IMR-90 (cell line): Measurements from ENCODE around the gene MAN2A1. TPM values are rescaled to one million over a fixed set of nuclear protein-coding genes. Genes with fewer than 3 reads are reported as not detected.

Experiments used
- ATAC-seq: fragments of 200-7000 bp; cut with Tn5 transposase; 2 replicates; pipeline ENCODE4 v1.9.1; 2020; ENCODE audit warnings: low read depth, mild to moderate bottlenecking, moderate library complexity
- BruUV-seq: library from RNA; stranded (reverse); fragments of 400-500 nt; replicated peaks from 2 replicates; lab custom pipeline; 2021; lab: Mats Ljungman, UMichigan
- CTCF ChIA-PET: fragments of 300-600 bp; formaldehyde crosslinking; extraction: SDS; loops from one replicate; lab custom pipeline; 2021; ENCODE audit warnings: antibody characterized with exemption; lab: Yijun Ruan, JAX
- POLR2A ChIA-PET: fragments of 300-600 bp; sonication (Branson Sonifier 250); formaldehyde crosslinking; loops from one replicate; lab custom pipeline; 2022; ENCODE audit warnings: antibody characterized with exemption; ENCODE audit not compliant: unreplicated experiment; lab: Charles Lee
- DNase-seq: peaks from one replicate; pipeline ENCODE4 v3.0.0; 2013
- H2AFZ ChIP-seq: replicated peaks from 2 replicates; pipeline ENCODE3; 2013; ENCODE audit warnings: low read length, mild to moderate bottlenecking; ENCODE audit not compliant: poor library complexity
- H2AK5ac ChIP-seq: 2 replicates; pipeline ENCODE4 v1.6.1; 2013; ENCODE audit warnings: low read depth, low read length, inconsistent platforms
- H2AK9ac ChIP-seq: replicated peaks from 2 replicates; pipeline ENCODE3; 2013; ENCODE audit warnings: mild to moderate bottlenecking, low read depth, low read length, moderate library complexity; ENCODE audit not compliant: poor library complexity
- H2BK120ac ChIP-seq: 2 replicates; pipeline ENCODE4 v1.6.1; 2013; ENCODE audit warnings: low read depth, low read length, inconsistent platforms
- H2BK15ac ChIP-seq: 3 replicates; pipeline ENCODE4 v1.6.1; 2013; ENCODE audit warnings: low read depth, low read length, inconsistent platforms
- H2BK20ac ChIP-seq: 2 replicates; pipeline ENCODE4 v1.6.1; 2013; ENCODE audit warnings: low read depth, mild to moderate bottlenecking, inconsistent platforms, low read length, moderate library complexity
- H2BK5ac ChIP-seq: 2 replicates; pipeline ENCODE4 v1.6.1; 2013; ENCODE audit warnings: mild to moderate bottlenecking, low read depth, low read length, inconsistent platforms; ENCODE audit not compliant: poor library complexity, severe bottlenecking
- H3K14ac ChIP-seq: replicated peaks from 2 replicates; pipeline ENCODE4 v1.6.1; 2013; ENCODE audit warnings: low read depth, low read length, inconsistent platforms
- H3K18ac ChIP-seq: 2 replicates; pipeline ENCODE4 v1.6.1; 2013; ENCODE audit warnings: low read depth, low read length, control low read depth
- H3K23ac ChIP-seq: 2 replicates; pipeline ENCODE4 v1.6.1; 2013; ENCODE audit warnings: low read depth, low read length, inconsistent platforms
- H3K27ac ChIP-seq: 2 replicates; pipeline ENCODE4 v1.5.1; 2013; ENCODE audit warnings: mild to moderate bottlenecking, control low read depth, low read length; ENCODE audit not compliant: insufficient read depth
- H3K27me3 ChIP-seq: 2 replicates; pipeline ENCODE4 v1.6.1; 2013; ENCODE audit warnings: low read length; ENCODE audit not compliant: control insufficient read depth, insufficient read depth
- H3K36me3 ChIP-seq: 2 replicates; pipeline ENCODE4 v1.6.1; 2013; ENCODE audit warnings: low read length, mixed read lengths; ENCODE audit not compliant: control insufficient read depth, insufficient read depth
- H3K4ac ChIP-seq: 2 replicates; pipeline ENCODE4 v1.6.1; 2013; ENCODE audit warnings: low read depth, low read length, inconsistent platforms
- H3K4me1 ChIP-seq: 2 replicates; pipeline ENCODE4 v1.6.1; 2013; ENCODE audit warnings: low read length, mixed read lengths; ENCODE audit not compliant: control insufficient read depth, insufficient read depth
- H3K4me2 ChIP-seq: 2 replicates; pipeline ENCODE4 v1.6.1; 2013; ENCODE audit warnings: low read depth, mild to moderate bottlenecking, control low read depth, low read length, moderate library complexity
- H3K4me3 ChIP-seq: 2 replicates; pipeline ENCODE4 v1.5.1; 2013; ENCODE audit warnings: low read depth, mild to moderate bottlenecking, control low read depth, low read length, moderate library complexity; ENCODE audit not compliant: insufficient read depth
- H3K56ac ChIP-seq: 2 replicates; pipeline ENCODE4 v1.6.1; 2013; ENCODE audit warnings: low read length, inconsistent platforms; ENCODE audit not compliant: insufficient read depth; ENCODE audit errors: extremely low read depth
- H3K79me1 ChIP-seq, 2 experiments: 2 replicates each; pipeline ENCODE4 v1.6.1; 2013; ENCODE audit warnings: low read length in 2 of 2, inconsistent platforms in 1 of 2, low read depth in 1 of 2
- H3K9ac ChIP-seq: 2 replicates; pipeline ENCODE4 v1.6.1; 2013; ENCODE audit warnings: low read depth, low read length, control low read depth
- H3K9me1 ChIP-seq: 2 replicates; pipeline ENCODE4 v1.6.1; 2013; ENCODE audit warnings: low read length, inconsistent platforms; ENCODE audit not compliant: insufficient read depth
- H3K9me3 ChIP-seq: 2 replicates; pipeline ENCODE4 v1.6.1; 2013; ENCODE audit warnings: low read length; ENCODE audit not compliant: control insufficient read depth, insufficient read depth
- H4K20me1 ChIP-seq: 2 replicates; pipeline ENCODE4 v1.6.1; 2013; ENCODE audit warnings: low read length, inconsistent platforms; ENCODE audit not compliant: insufficient read depth
- H4K5ac ChIP-seq: 2 replicates; pipeline ENCODE4 v1.6.1; 2013; ENCODE audit warnings: mild to moderate bottlenecking, low read depth, low read length, control low read depth
- H4K8ac ChIP-seq, 2 experiments: 2 replicates each; pipeline ENCODE4 v1.6.1; 2013; ENCODE audit warnings: low read depth in 2 of 2, low read length in 2 of 2, control low read depth in 1 of 2, inconsistent platforms in 1 of 2
- H4K91ac ChIP-seq: 2 replicates; pipeline ENCODE4 v1.6.1; 2013; ENCODE audit warnings: low read depth, low read length, inconsistent platforms; ENCODE audit not compliant: insufficient read depth
- RAD21 ChIP-seq: IDR thresholded peaks from 2 replicates; pipeline ENCODE4 v1.6.1; 2012; ENCODE audit warnings: low read length, improper control_type of control experiment
- SMC3 ChIP-seq: fragments of 150-350 bp; IDR thresholded peaks from 2 replicates; pipeline ENCODE4 v1.6.1; 2016; ENCODE audit warnings: low read depth, mild to moderate bottlenecking, antibody characterized with exemption, low read length, moderate library complexity
- WGBS, 2 experiments: methylation state at CpG; one replicate each; pipeline versions ENCODE4 v1.1.5 to v1.1.7; 2013; ENCODE audit warnings: missing lambda C conversion rate in 2 of 2; ENCODE audit not compliant: insufficient read length in 1 of 2; ENCODE audit errors: extremely low coverage in 2 of 2; 5-methylcytosine and 5-hydroxymethylcytosine counted together
- dilution Hi-C: fragments of 300-500 bp; cut with HindIII; formaldehyde crosslinking; loops from one replicate; pipeline ENCODE4 v1.14.3; 2018; ENCODE audit warnings: low sequenced_read_pairs; ENCODE audit not compliant: unreplicated experiment
- in situ Hi-C: fragments of 300-500 bp; cut with MboI; formaldehyde crosslinking; loops from 3 replicates; pipeline ENCODE4 v1.14.3; 2019; ENCODE audit warnings: low sequenced_read_pairs, inconsistent platforms, mixed read lengths
- intact Hi-C: fragments of 100-400 bp; cut with micrococcal nuclease; formaldehyde crosslinking; loops from 2 replicates; pipeline ENCODE4 v1.10.0; 2022
- polyA plus RNA-seq, 3 experiments: library from polyadenylated mRNA; depleted of rRNA; stranded (reverse); fragments of >200 nt; gene quantifications; 2 replicates each; pipeline ENCODE4 v1.2.3, GENCODE V29; 2012; ENCODE audit warnings: low replicate concordance in 1 of 3
- total RNA-seq: library from RNA; depleted of rRNA; stranded (reverse); fragments of >200 nt; gene quantifications from 2 replicates; pipeline ENCODE4 v1.2.3, GENCODE V29; 2012
- TF ChIP-seq, protein P1 (sequence below): fragments of 150-350 bp; IDR thresholded peaks from 2 replicates; pipeline ENCODE4 v1.6.1; 2017; ENCODE audit warnings: mild to moderate bottlenecking, antibody characterized with exemption, low read length, low read depth
- TF ChIP-seq, protein P2 (sequence below): conservative IDR thresholded peaks from 2 replicates; pipeline ENCODE4 v1.5.1; 2012; ENCODE audit warnings: mild to moderate bottlenecking, low read depth, low read length, improper control_type of control experiment

Gene MAN2A1
- total and polyA plus RNA-seq, 2 of the 4 experiments (the other 2 are of a cell fraction), result 16.4 to 29.6 TPM

DNA sequence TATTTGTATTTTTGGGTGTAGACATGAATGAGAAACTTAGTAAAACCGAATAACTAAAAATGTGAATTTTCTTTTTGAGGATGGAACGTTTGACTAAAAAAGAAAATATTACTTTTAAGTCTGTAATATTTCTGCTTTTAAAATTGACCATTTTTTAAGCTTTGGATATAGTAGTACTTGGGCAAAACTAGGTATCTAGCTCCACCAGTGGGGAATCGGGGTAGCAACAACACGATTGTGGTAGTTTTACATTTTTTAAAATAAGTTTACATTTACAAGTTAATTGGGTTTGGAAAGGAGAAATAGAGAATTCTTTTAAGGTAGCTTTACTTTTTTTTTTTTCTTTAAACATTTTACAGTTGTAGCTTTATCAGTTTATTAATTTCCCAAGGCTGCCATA, 154.4 kb downstream of the MAN2A1 start:
- no peak overlapping the region for H4K91ac ChIP-seq
- ATAC-seq (no peak), DNase-seq (peak; percentile 28)
- WGBS, 2 experiments, result no CpG with 5 or more reads among the region's 4 CpGs
- H4K5ac ChIP-seq, result no peak overlapping the region
- H2AK9ac ChIP-seq, result no peak overlapping the region
- intact Hi-C loops (loop anchor here (5.0 kb wide), 1 partner anchor 152 kb away; no protein-coding TSS in a partner anchor), in situ Hi-C loops (no loop called here), dilution Hi-C loops (no loop called here)
- no peaks in the 10 kb centered on the region for H3K9me3 ChIP-seq
- no peak overlapping the region for H3K4ac ChIP-seq
- no peak overlapping the region for H3K4me2 ChIP-seq
- H3K23ac ChIP-seq, result no peak overlapping the region
- H2BK20ac ChIP-seq, result no peak overlapping the region
- no peak overlapping the region for H2AK5ac ChIP-seq
- 0 out of 2 replicates have a peak, but pooled peaks cover 2% of the 10 kb centered on the region for H3K4me1 ChIP-seq
- no peak overlapping the region for H3K27ac ChIP-seq
- peak; percentile 57 for TF ChIP-seq RAD21
- TF ChIP-seq, protein P1, sequence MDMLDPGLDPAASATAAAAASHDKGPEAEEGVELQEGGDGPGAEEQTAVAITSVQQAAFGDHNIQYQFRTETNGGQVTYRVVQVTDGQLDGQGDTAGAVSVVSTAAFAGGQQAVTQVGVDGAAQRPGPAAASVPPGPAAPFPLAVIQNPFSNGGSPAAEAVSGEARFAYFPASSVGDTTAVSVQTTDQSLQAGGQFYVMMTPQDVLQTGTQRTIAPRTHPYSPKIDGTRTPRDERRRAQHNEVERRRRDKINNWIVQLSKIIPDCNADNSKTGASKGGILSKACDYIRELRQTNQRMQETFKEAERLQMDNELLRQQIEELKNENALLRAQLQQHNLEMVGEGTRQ, result no peak
- TF ChIP-seq, protein P2, sequence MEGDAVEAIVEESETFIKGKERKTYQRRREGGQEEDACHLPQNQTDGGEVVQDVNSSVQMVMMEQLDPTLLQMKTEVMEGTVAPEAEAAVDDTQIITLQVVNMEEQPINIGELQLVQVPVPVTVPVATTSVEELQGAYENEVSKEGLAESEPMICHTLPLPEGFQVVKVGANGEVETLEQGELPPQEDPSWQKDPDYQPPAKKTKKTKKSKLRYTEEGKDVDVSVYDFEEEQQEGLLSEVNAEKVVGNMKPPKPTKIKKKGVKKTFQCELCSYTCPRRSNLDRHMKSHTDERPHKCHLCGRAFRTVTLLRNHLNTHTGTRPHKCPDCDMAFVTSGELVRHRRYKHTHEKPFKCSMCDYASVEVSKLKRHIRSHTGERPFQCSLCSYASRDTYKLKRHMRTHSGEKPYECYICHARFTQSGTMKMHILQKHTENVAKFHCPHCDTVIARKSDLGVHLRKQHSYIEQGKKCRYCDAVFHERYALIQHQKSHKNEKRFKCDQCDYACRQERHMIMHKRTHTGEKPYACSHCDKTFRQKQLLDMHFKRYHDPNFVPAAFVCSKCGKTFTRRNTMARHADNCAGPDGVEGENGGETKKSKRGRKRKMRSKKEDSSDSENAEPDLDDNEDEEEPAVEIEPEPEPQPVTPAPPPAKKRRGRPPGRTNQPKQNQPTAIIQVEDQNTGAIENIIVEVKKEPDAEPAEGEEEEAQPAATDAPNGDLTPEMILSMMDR, result peak; percentile 46
- TF ChIP-seq SMC3, result peak; percentile 34; the same call in 1 of the 2 replicates
- no peaks in the 10 kb centered on the region for H3K9me1 ChIP-seq
- H3K4me3 ChIP-seq, result no peak overlapping the region
- H2BK5ac ChIP-seq, result no peak overlapping the region
- POLR2A ChIA-PET, result interaction anchor here (0.7 kb wide), 1 partner anchor 72 kb away, joined by 4 read pairs; no protein-coding TSS in a partner anchor
- no peaks in the 10 kb centered on the region for H4K20me1 ChIP-seq
- no peaks in the 10 kb centered on the region for H3K27me3 ChIP-seq
- no peak overlapping the region for H3K9ac ChIP-seq
- H3K79me1 ChIP-seq, result peaks cover 0 to 6% of the 10 kb centered on the region in 2 experiments; a peak in 1 of 4 replicates
- H2AFZ ChIP-seq, result no peak overlapping the region
- CTCF ChIA-PET, result interaction anchor here (0.6 kb wide), 1 partner anchor 110 kb away, joined by 3 read pairs; no protein-coding TSS in a partner anchor
- H3K36me3 ChIP-seq, result peaks cover 10% of the 10 kb centered on the region
- no peak overlapping the region for H2BK15ac ChIP-seq
- H4K8ac ChIP-seq, result no peak overlapping the region
- no peak overlapping the region for H3K14ac ChIP-seq
- H3K56ac ChIP-seq, result no peak overlapping the region
- BruUV-seq, result no TSS peak
- H2BK120ac ChIP-seq, result no peak overlapping the region
- H3K18ac ChIP-seq, result no peak overlapping the region
